ENCODE data around the gene GDI1.

The GDI1 gene

GRCh38 chrX:154437971-154438893 lies 1.3 kb downstream of the GDI1 start:
- no peak for DNase-seq

- DNase-seq, result no peak
Measured at GRCh38 chrX:154439841-154440240, 2.9 kb downstream of the GDI1 start.

- DNase-seq, result no peak
Measured at GRCh38 chrX:154440623-154441357, 3.8 kb downstream of the GDI1 start.

- DNase-seq, result no peak
Measured at GRCh38 chrX:154441564-154441963, 4.6 kb downstream of the GDI1 start.

GRCh38 chrX:154441984-154442707 lies 5.2 kb downstream of the GDI1 start:
- no peak for DNase-seq

GRCh38 chrX:154443479-154443910 lies 6.5 kb downstream of the GDI1 start:
- no peak for DNase-seq

- DNase-seq, result peak; percentile 10 to 35
Measured at GRCh38 chrX:154443992-154444754, 7.2 kb downstream of the GDI1 start, which contains the start of gene FAM50A. Gene FAM50A, plus strand, starts transcription at chrX:154444141. Its CDS starts 95 bp downstream, at chrX:154444236.

GRCh38 chrX:154444755-154445246 lies 7.8 kb downstream of the GDI1 start:
- no peak for DNase-seq

GRCh38 chrX:154445776-154446175 lies 8.8 kb downstream of the GDI1 start:
- no peak for DNase-seq

GRCh38 chrX:154446430-154446829 lies 9.5 kb downstream of the GDI1 start:
- no peak for DNase-seq

- DNase-seq, result no peak
Measured at GRCh38 chrX:154448484-154448883, 11.5 kb downstream of the GDI1 start.

GRCh38 chrX:154449618-154450017 lies 12.7 kb downstream of the GDI1 start:
- no peak for DNase-seq

GRCh38 chrX:154450312-154450711 lies 13.4 kb downstream of the GDI1 start:
- DNase-seq, result no peak

- DNase-seq, result no peak
Measured at GRCh38 chrX:154452823-154453222, 15.9 kb downstream of the GDI1 start.

- DNase-seq, result no peak
Measured at GRCh38 chrX:154457491-154458115, 20.6 kb downstream of the GDI1 start.

- no peak for DNase-seq
Measured at GRCh38 chrX:154458116-154458953, 21.4 kb downstream of the GDI1 start, which contains the start of gene PLXNA3. Gene PLXNA3, plus strand, starts transcription at chrX:154458281. Its CDS starts 1,903 bp downstream, at chrX:154460184.

- peak in 1 of 2 experiments; percentile 1 for DNase-seq
Measured at GRCh38 chrX:154458954-154459778, 22.2 kb downstream of the GDI1 start.

GRCh38 chrX:154459832-154460231 lies 22.9 kb downstream of the GDI1 start:
- DNase-seq, result no peak

- no peak for DNase-seq
Measured at GRCh38 chrX:154460326-154460725, 23.4 kb downstream of the GDI1 start.

- no peak for DNase-seq
Measured at GRCh38 chrX:154462396-154462795, 25.4 kb downstream of the GDI1 start.
